ENCODE measurements around the gene TXNL4A.

The TXNL4A gene

GRCh38 chr18:79991494-79991893 lies 3.1 kb upstream of the TXNL4A start:
- DNase-seq = no peak

- no peak for DNase-seq
These were observed 783 bp upstream of the TXNL4A start for GRCh38 chr18:79989195-79989497.

GRCh38 chr18:79988071-79988450 lies 302 bp downstream of the TXNL4A start:
- DNase-seq = peak; percentile 63

- no peak for DNase-seq
These were observed 797 bp downstream of the TXNL4A start for GRCh38 chr18:79987566-79987965.

DNA sequence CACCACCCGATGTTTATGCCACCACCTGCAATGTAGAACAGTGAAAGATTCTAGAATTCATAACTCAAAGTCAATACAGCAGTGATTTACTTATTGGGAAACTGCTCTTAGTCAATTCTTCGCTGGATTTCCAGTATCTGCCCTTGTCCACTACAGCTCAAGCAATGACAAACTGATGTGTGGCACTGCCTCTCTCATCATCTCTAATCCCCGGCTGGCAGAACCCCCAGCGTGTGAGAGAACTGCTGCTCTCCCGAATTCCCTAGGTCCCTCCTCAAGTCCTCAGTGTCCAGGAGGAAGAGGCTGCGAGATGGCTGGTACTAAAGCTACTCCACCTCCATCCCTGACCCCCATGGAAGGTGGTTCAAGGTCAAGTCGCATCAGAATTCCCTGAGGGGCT lies 1.6 kb downstream of the TXNL4A start:
- DNase-seq = no peak

DNA sequence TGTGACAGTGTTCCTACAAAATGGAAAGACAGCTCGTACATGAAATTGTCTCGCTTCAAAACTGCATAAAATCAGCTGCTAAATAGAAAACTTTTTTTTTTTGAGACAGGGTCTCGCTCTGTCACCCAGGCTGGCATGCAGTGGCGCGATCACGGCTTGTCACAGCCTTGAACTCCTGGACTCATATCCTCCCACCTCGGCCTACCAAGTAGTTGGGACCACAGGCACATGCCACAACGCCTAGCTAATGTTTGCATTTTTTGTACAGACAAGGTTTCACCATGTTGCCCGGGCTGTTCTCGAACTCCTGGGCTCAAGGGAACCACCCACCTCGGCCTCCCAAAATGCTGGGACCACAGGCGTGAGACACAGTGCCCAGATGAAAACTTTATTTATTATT lies 3.2 kb downstream of the TXNL4A start:
- DNase-seq = no peak

DNA sequence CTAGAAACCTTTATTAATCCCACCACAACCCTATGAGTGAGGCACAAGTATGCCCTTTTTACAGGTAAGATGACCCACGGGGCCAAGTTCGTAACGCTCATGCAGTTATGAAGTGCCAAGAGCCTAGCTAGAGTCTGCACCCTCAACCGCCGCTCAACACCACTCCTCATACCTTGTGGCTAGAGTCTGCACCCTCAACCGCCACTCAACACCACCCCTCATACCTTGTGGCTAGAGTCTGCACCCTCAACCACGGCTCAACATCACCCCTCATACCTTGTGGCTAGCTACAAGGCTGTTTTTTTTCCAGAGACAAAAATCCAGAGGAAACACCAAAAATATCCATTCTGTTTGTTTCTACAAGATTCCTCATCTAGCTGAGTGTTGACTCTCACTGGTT lies 4.6 kb downstream of the TXNL4A start:
- DNase-seq = peak; percentile 24

DNA sequence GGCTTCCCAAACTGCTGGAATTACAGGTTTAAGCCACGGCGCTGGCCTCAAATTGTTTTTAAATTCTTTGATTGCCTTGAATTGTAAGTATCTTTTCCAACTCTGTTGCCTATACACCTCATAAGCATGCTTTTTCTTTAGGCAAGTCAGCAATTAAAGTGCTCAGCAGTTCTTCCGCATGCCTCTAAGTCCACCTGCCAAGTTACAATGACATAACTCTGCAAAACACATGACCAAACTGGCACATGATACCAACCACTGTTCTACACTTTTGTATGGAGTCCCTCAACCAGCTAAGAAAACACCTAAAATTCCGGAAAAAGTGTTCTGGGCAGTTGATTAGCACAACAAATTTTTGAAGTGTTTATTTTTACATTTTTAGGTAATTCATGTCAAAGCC lies 5.1 kb downstream of the TXNL4A start:
- DNase-seq = no peak

DNA sequence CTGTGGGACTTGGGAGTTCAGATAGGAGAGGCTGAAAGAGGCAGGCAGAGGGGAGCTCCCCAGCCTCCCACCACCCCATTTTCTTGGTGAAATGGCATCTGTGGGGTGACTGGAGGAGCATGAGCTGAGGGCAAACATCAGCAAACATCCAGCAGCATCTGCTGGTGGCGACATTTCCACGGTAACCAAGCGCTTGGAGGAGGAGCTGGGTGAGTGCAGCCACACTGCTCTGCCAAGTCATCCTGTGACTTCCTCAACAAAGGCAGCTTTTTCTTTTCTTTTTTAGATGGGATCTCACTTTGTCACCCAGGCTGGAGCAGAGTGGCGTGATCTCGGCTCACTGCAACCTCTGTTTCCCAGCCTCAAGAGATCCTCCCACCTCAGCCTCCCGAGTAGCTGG lies 5.6 kb downstream of the TXNL4A start:
- DNase-seq = no peak

GRCh38 chr18:79980585-79980984 lies 7.8 kb downstream of the TXNL4A start:
- DNase-seq = no peak

- no peak for DNase-seq
These were observed 8.5 kb downstream of the TXNL4A start for GRCh38 chr18:79979843-79980242.

GRCh38 chr18:79975985-79976680 lies 12.2 kb downstream of the TXNL4A start:
- no peak for DNase-seq

GRCh38 chr18:79975043-79975442 lies 13.3 kb downstream of the TXNL4A start:
- no peak for DNase-seq

DNA sequence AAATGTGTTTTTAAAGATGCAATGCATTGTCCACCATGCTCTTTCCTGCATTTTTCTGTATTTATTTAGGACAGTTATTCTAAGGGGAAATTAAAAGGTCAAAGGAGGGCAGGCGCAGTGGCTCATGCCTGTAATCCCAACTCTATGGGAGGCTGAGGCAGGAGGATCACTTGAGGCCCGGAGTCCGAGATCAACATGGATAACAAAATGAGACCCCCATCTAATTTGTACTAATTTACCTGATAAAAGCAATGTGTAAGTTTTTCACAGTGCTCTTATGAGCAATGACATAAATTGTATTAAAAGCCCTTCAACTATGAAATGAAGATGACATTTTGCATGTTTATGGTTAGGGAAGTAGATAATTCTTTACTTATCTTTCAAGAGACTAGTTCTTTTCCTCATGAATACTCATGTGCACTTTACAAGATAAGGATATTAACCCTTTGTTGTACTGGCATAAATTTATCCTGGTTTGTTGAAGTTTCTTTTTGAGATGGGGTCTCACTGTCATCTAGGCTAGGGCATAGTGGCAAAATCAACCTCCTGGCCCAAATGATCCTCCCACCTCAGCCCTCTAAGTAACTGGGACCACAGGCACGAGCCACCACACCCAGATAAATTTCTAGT lies 14.2 kb downstream of the TXNL4A start:
- no peak for DNase-seq

DNA sequence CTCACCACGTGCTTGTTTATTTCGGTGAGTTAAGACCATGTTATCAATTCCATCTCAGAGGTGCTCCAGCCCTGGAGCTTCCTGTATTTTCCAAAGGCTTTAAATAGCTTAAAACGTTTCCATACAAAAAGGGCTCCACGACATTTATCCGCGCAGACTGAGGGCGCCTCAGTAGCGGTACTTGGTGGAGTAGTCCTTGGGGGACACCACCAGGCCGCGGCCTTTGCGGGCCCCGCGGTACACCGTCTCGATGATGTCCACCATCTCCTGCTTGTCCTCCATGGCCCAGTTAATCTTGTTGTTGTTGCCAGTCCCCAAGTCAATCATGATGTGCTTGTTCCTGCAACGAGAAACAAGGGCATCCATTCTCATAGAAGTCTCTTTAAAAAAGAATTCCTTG lies 14.8 kb downstream of the TXNL4A start:
- DNase-seq = no peak

GRCh38 chr18:79972720-79973119 lies 15.6 kb downstream of the TXNL4A start:
- no peak for DNase-seq

GRCh38 chr18:79971986-79972385 lies 16.4 kb downstream of the TXNL4A start:
- DNase-seq = no peak

GRCh38 chr18:79971211-79971952 lies 17.0 kb downstream of the TXNL4A start:
- DNase-seq = no peak

- DNase-seq = no peak
These were observed 17.8 kb downstream of the TXNL4A start for GRCh38 chr18:79970419-79971133.

- no peak for DNase-seq
These were observed 23.1 kb downstream of the TXNL4A start for GRCh38 chr18:79965119-79965902.

DNA sequence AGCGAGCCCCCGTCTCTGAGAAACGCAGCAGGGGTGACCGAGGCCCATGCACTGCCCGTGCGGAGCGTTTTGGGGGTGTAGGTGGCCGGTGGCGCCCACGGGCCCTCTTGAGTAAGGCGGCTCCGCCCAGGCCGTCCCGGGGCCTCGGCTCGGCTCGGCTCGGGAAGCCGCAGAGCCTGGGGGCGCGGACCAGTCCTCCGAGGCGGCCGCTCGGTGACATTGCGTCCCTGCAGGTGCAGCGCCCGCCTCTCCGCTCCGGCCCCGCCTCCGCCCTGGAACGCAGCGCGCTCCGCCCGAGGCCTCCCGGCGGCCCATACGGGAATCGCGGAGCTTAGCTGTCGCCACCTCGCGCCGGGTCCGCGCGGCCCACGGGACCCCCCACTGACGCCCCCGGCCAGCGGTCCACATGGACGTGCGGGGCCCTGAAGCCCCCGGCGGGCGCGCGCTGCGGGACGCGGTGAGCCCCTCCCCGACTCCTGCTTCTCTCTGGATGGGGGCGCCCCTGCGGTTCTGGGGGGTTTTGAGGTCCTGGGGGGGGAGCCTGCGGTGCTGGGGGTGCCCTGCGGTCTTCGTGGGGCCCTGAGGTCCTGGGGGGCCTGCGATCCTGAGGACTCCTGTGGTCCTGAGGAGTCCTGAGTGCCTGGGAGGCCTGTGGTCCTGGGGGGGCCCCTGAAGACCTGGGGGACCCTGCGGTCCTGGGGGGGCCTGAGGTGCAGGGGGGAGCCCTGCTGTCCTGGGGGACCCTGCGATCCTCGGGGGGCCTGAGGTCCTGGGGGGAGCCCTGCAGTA lies 23.8 kb downstream of the TXNL4A start, which contains the start of gene HSBP1L1:
Gene HSBP1L1 (plus strand): TSS at position 314 of the 789 bp plus-strand sequence. CDS start 93 bp downstream, at position 407.
- peak; percentile 70 for DNase-seq

All from CD4-positive, alpha-beta T cell treated with Interleukin-10 for 1 hour (primary cell).